GM23338 (cell line): ENCODE measurements around the gene ARFIP1. TPM values are rescaled to one million over a fixed set of nuclear protein-coding genes. Genes with fewer than 3 reads are reported as not detected.
"Not testable (repeated sequence)": the region's sequence is repeated elsewhere in the genome, so short reads cannot be mapped to it uniquely, and the experiment has no call there.

Experiments
- ATAC-seq: fragments of 200-7000 bp; cut with Tn5 transposase; 3 replicates; pipeline ENCODE4 v1.9.1; 2020
- DNase-seq: peaks from one replicate; pipeline ENCODE4 v3.0.0-alpha.2; 2015; ENCODE audit warnings: low spot score
- H2AFZ ChIP-seq: fragments of 200-600 bp; sonication (generic); 2 replicates; pipeline ENCODE4 v1.8.0; 2016; ENCODE audit warnings: antibody characterized with exemption, mild to moderate bottlenecking, moderate library complexity
- H3F3A ChIP-seq: fragments of 200-600 bp; sonication (generic); replicated peaks from 2 replicates; pipeline ENCODE4 v1.8.0; 2017; ENCODE audit warnings: antibody characterized with exemption, mixed run types, low read depth
- H3K27ac ChIP-seq: fragments of 200-600 bp; sonication (generic); 2 replicates; pipeline ENCODE4 v1.6.1; 2016; ENCODE audit warnings: low read depth
- H3K27me3 ChIP-seq: fragments of 200-600 bp; sonication (generic); 2 replicates; pipeline ENCODE4 v1.8.0; 2016; ENCODE audit warnings: mild to moderate bottlenecking, mixed run types, moderate library complexity; ENCODE audit not compliant: insufficient read depth
- H3K36me3 ChIP-seq: fragments of 200-600 bp; sonication (generic); 2 replicates; pipeline ENCODE4 v1.8.0; 2016; ENCODE audit warnings: mild to moderate bottlenecking; ENCODE audit not compliant: insufficient read depth
- H3K4me1 ChIP-seq: fragments of 200-600 bp; sonication (generic); 2 replicates; pipeline ENCODE4 v1.8.0; 2016; ENCODE audit warnings: mild to moderate bottlenecking, moderate library complexity; ENCODE audit not compliant: insufficient read depth
- H3K4me2 ChIP-seq: fragments of 200-600 bp; sonication (generic); 2 replicates; pipeline ENCODE4 v1.7.1; 2017; ENCODE audit warnings: mixed run types
- H3K4me3 ChIP-seq: fragments of 200-600 bp; sonication (generic); 2 replicates; pipeline ENCODE4 v1.6.1; 2016; ENCODE audit warnings: mixed run types
- H3K79me2 ChIP-seq: fragments of 200-600 bp; sonication (generic); replicated peaks from 2 replicates; pipeline ENCODE4 v1.8.0; 2017; ENCODE audit warnings: mild to moderate bottlenecking; ENCODE audit not compliant: insufficient read depth
- H3K9me2 ChIP-seq: fragments of 200-600 bp; sonication (generic); 2 replicates; pipeline ENCODE4 v1.8.0; 2017; ENCODE audit not compliant: insufficient read depth
- H4K20me1 ChIP-seq: fragments of 200-600 bp; sonication (generic); replicated peaks from 2 replicates; pipeline ENCODE4 v1.8.0; 2017; ENCODE audit warnings: mild to moderate bottlenecking; ENCODE audit not compliant: insufficient read depth
- H3K27ac Mint-ChIP-seq: 2 replicates; pipeline ENCODE4 v1.8.0; 2020; ENCODE audit warnings: inconsistent platforms, mild to moderate bottlenecking, moderate library complexity, mixed read lengths
- H3K27me3 Mint-ChIP-seq: 3 replicates; pipeline ENCODE4 v1.8.0; 2022; ENCODE audit warnings: low read depth, mild to moderate bottlenecking, moderate library complexity, mixed read lengths, inconsistent platforms; ENCODE audit not compliant: insufficient read depth, poor library complexity
- H3K36me3 Mint-ChIP-seq: 3 replicates; pipeline ENCODE4 v1.8.0; 2021; ENCODE audit warnings: low read depth, mild to moderate bottlenecking, inconsistent platforms, moderate library complexity, mixed read lengths
- H3K4me1 Mint-ChIP-seq: 3 replicates; pipeline ENCODE4 v1.8.0; 2020; ENCODE audit warnings: mild to moderate bottlenecking, inconsistent platforms, mixed read lengths
- H3K4me3 Mint-ChIP-seq: 3 replicates; pipeline ENCODE4 v1.8.0; 2021; ENCODE audit warnings: moderate library complexity, mild to moderate bottlenecking, inconsistent platforms, mixed read lengths
- H3K9me3 Mint-ChIP-seq: 3 replicates; pipeline ENCODE4 v1.8.0; 2020; ENCODE audit warnings: moderate library complexity, mild to moderate bottlenecking, inconsistent platforms, mixed read lengths
- CREB1 ChIP-seq: fragments of 250-450 bp; sonication (Bioruptor Pico); IDR thresholded peaks from 2 replicates; pipeline ENCODE4 v1.5.0; 2020; ENCODE audit warnings: low read depth, mild to moderate bottlenecking, moderate library complexity
- EZH2 ChIP-seq: fragments of 200-600 bp; sonication (generic); IDR thresholded peaks from one replicate; pipeline ENCODE4 v1.8.0; 2017; ENCODE audit warnings: antibody characterized with exemption, mild to moderate bottlenecking, low read depth; ENCODE audit not compliant: unreplicated experiment
- EZH2phosphoT487 ChIP-seq: fragments of 200-600 bp; sonication (generic); IDR thresholded peaks from one replicate; pipeline ENCODE4 v1.8.1; 2018; ENCODE audit warnings: antibody characterized with exemption; ENCODE audit not compliant: unreplicated experiment
- JUNB ChIP-seq: IDR thresholded peaks from one replicate; pipeline ENCODE4 v1.6.1; 2016; ENCODE audit warnings: antibody characterized with exemption; ENCODE audit not compliant: unreplicated experiment
- NANOG ChIP-seq: IDR thresholded peaks from 2 replicates; pipeline ENCODE4 v1.6.1; 2016; ENCODE audit warnings: antibody characterized with exemption, borderline replicate concordance
- POLR2AphosphoS5 ChIP-seq: IDR thresholded peaks from 2 replicates; pipeline ENCODE4 v1.6.1; 2016; ENCODE audit warnings: antibody characterized with exemption, low read depth
- REST ChIP-seq: IDR thresholded peaks from one replicate; pipeline ENCODE4 v1.6.1; 2018; ENCODE audit warnings: antibody characterized with exemption; ENCODE audit not compliant: unreplicated experiment
- STAT1 ChIP-seq: IDR thresholded peaks from one replicate; pipeline ENCODE4 v1.6.1; 2016; ENCODE audit warnings: antibody characterized with exemption; ENCODE audit not compliant: unreplicated experiment
- ZNF114 ChIP-seq: fragments of 250-450 bp; sonication (Bioruptor Pico); IDR thresholded peaks from 2 replicates; pipeline ENCODE4 v1.5.0; 2020; ENCODE audit warnings: mild to moderate bottlenecking, moderate library complexity
- ZNF331 ChIP-seq: fragments of 250-450 bp; sonication (Bioruptor Pico); IDR thresholded peaks from 2 replicates; pipeline ENCODE4 v1.5.0; 2020; ENCODE audit warnings: low read depth, mild to moderate bottlenecking, moderate library complexity
- polyA plus RNA-seq: library from polyadenylated mRNA; unstranded; fragments of >200 nt; fragmentation: Nextera tagmentation; extraction: Ambion mirVana; gene quantifications from 2 replicates; pipeline ENCODE4 v1.2.1, GENCODE V29; 2016
- total RNA-seq: library from RNA; depleted of rRNA; stranded (reverse); fragments of >200 nt; shearing (Covaris generic); gene quantifications from 2 replicates; pipeline ENCODE4 v1.2.3, GENCODE V29; 2014
- TF ChIP-seq, protein P1 (sequence below), 2 experiments: fragments of 200-600 bp in 1 of 2; sonication (generic) in 1 of 2; conservative IDR thresholded peaks; 2 replicates each; pipeline versions ENCODE4 v1.5.1 to v1.6.1; 2016 to 2017; ENCODE audit warnings: antibody characterized with exemption in 2 of 2, low read depth in 2 of 2, mild to moderate bottlenecking in 2 of 2, moderate library complexity in 1 of 2
- TF ChIP-seq, protein P2 (sequence below): fragments of 250-450 bp; sonication (Bioruptor Pico); IDR thresholded peaks from 2 replicates; pipeline ENCODE4 v1.5.0; 2020; ENCODE audit warnings: mild to moderate bottlenecking, moderate library complexity

The ARFIP1 gene
- total and polyA plus RNA-seq, 2 experiments from 2014 or later, result 46.0 to 49.6 TPM

DNA sequence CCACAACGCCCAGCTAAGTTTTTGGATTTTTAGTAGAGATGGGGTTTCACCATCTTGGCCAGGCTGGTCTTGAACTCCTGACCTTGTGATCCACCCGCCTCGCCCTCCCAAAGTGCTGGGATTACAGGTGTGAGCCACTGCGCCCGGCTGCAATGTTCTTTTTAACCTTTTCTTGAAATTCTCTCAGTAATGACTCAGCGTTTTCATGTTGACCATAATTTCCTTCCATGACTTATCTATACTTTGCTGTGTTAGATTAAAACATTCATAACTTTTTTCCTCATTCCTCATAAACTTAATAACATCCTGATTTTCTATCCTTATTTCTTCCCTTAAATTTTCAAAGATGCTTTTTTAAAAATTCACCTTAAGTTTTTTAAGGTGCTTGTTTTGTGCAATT is 118.4 kb downstream of the ARFIP1 start:
- H3K27ac Mint-ChIP-seq, result peak overlapping the region; percentile 41; the same call in 1 of the 2 replicates
- not testable (repeated sequence) for H3F3A ChIP-seq, H3K4me1 Mint-ChIP-seq, H3K36me3 Mint-ChIP-seq, ATAC-seq, H3K4me3 ChIP-seq, H3K4me2 ChIP-seq, H3K9me2 ChIP-seq, H3K27me3 Mint-ChIP-seq, H3K27me3 ChIP-seq, H4K20me1 ChIP-seq, H3K36me3 ChIP-seq, H3K4me3 Mint-ChIP-seq, H2AFZ ChIP-seq, H3K4me1 ChIP-seq, DNase-seq, H3K9me3 Mint-ChIP-seq, H3K79me2 ChIP-seq, H3K27ac ChIP-seq

- H3K27me3 Mint-ChIP-seq, result no peaks in the 10 kb centered on the region
- no peak overlapping the region for H3K27ac Mint-ChIP-seq
- H4K20me1 ChIP-seq, result no peaks in the 10 kb centered on the region
- H3K4me3 ChIP-seq, result no peak overlapping the region
- no peak overlapping the region for H3K27ac ChIP-seq
- H2AFZ ChIP-seq, result no peak overlapping the region
- H3K9me3 Mint-ChIP-seq, result no peaks in the 10 kb centered on the region
- no peak overlapping the region for H3K4me3 Mint-ChIP-seq
- peaks cover 10% of the 10 kb centered on the region; the same call in 1 of the 2 replicates for H3K4me1 ChIP-seq
- no peak overlapping the region for H3K4me2 ChIP-seq
- H3K36me3 Mint-ChIP-seq, result no peaks in the 10 kb centered on the region; the same call in 2 of the 3 replicates
- ATAC-seq (no peak), DNase-seq (no peak)
- no peaks in the 10 kb centered on the region for H3K27me3 ChIP-seq
- H3K4me1 Mint-ChIP-seq, result peaks cover 10% of the 10 kb centered on the region; the same call in 2 of the 3 replicates
- no peaks in the 10 kb centered on the region for H3K79me2 ChIP-seq
- H3F3A ChIP-seq, result no peaks in the 10 kb centered on the region
- no peaks in the 10 kb centered on the region for H3K36me3 ChIP-seq
- no peaks in the 10 kb centered on the region for H3K9me2 ChIP-seq
- TF ChIP-seq STAT1 (no peak), NANOG (no peak), JUNB (no peak), EZH2phosphoT487 (no peak), REST (no peak), POLR2AphosphoS5 (no peak), CREB1 (CRISPR knock-in tag) (no peak), ZNF331 (CRISPR knock-in tag) (no peak), EZH2 (no peak), ZNF114 (no peak)
- TF ChIP-seq, protein P1, sequence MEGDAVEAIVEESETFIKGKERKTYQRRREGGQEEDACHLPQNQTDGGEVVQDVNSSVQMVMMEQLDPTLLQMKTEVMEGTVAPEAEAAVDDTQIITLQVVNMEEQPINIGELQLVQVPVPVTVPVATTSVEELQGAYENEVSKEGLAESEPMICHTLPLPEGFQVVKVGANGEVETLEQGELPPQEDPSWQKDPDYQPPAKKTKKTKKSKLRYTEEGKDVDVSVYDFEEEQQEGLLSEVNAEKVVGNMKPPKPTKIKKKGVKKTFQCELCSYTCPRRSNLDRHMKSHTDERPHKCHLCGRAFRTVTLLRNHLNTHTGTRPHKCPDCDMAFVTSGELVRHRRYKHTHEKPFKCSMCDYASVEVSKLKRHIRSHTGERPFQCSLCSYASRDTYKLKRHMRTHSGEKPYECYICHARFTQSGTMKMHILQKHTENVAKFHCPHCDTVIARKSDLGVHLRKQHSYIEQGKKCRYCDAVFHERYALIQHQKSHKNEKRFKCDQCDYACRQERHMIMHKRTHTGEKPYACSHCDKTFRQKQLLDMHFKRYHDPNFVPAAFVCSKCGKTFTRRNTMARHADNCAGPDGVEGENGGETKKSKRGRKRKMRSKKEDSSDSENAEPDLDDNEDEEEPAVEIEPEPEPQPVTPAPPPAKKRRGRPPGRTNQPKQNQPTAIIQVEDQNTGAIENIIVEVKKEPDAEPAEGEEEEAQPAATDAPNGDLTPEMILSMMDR (conservative IDR thresholded peaks at IDR 0.05; ENCODE audit: low read depth in 2 of 2), result no peak
- TF ChIP-seq, protein P2, sequence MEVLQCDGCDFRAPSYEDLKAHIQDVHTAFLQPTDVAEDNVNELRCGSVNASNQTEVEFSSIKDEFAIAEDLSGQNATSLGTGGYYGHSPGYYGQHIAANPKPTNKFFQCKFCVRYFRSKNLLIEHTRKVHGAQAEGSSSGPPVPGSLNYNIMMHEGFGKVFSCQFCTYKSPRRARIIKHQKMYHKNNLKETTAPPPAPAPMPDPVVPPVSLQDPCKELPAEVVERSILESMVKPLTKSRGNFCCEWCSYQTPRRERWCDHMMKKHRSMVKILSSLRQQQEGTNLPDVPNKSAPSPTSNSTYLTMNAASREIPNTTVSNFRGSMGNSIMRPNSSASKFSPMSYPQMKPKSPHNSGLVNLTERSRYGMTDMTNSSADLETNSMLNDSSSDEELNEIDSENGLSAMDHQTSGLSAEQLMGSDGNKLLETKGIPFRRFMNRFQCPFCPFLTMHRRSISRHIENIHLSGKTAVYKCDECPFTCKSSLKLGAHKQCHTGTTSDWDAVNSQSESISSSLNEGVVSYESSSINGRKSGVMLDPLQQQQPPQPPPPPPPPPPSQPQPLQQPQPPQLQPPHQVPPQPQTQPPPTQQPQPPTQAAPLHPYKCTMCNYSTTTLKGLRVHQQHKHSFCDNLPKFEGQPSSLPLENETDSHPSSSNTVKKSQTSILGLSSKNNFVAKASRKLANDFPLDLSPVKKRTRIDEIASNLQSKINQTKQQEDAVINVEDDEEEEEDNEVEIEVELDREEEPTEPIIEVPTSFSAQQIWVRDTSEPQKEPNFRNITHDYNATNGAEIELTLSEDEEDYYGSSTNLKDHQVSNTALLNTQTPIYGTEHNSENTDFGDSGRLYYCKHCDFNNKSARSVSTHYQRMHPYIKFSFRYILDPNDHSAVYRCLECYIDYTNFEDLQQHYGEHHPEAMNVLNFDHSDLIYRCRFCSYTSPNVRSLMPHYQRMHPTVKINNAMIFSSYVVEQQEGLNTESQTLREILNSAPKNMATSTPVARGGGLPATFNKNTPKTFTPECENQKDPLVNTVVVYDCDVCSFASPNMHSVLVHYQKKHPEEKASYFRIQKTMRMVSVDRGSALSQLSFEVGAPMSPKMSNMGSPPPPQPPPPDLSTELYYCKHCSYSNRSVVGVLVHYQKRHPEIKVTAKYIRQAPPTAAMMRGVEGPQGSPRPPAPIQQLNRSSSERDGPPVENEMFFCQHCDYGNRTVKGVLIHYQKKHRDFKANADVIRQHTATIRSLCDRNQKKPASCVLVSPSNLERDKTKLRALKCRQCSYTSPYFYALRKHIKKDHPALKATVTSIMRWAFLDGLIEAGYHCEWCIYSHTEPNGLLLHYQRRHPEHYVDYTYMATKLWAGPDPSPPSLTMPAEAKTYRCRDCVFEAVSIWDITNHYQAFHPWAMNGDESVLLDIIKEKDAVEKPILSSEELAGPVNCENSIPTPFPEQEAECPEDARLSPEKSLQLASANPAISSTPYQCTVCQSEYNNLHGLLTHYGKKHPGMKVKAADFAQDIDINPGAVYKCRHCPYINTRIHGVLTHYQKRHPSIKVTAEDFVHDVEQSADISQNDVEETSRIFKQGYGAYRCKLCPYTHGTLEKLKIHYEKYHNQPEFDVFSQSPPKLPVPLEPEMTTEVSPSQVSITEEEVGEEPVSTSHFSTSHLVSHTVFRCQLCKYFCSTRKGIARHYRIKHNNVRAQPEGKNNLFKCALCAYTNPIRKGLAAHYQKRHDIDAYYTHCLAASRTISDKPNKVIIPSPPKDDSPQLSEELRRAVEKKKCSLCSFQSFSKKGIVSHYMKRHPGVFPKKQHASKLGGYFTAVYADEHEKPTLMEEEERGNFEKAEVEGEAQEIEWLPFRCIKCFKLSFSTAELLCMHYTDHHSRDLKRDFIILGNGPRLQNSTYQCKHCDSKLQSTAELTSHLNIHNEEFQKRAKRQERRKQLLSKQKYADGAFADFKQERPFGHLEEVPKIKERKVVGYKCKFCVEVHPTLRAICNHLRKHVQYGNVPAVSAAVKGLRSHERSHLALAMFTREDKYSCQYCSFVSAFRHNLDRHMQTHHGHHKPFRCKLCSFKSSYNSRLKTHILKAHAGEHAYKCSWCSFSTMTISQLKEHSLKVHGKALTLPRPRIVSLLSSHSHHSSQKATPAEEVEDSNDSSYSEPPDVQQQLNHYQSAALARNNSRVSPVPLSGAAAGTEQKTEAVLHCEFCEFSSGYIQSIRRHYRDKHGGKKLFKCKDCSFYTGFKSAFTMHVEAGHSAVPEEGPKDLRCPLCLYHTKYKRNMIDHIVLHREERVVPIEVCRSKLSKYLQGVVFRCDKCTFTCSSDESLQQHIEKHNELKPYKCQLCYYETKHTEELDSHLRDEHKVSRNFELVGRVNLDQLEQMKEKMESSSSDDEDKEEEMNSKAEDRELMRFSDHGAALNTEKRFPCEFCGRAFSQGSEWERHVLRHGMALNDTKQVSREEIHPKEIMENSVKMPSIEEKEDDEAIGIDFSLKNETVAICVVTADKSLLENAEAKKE (CRISPR knock-in tag), result no peak
Measured at GRCh38 chr4:152898606-152899005, 118.9 kb downstream of the ARFIP1 start.
